Fibroblast of lung (primary cell): ENCODE results near the gene AMOTL1. TPM values are rescaled to one million over a fixed set of nuclear protein-coding genes. Genes with fewer than 3 reads are reported as not detected.

Source experiments
- DNase-seq, 2 donors: peaks; one replicate each; pipeline versions ENCODE4 v3.0.0 to v3.0.0-alpha.2; 2010; ENCODE audit warnings: low read depth in 2 of 2
- H2AFZ ChIP-seq: 2 replicates; pipeline ENCODE4 v1.5.1; 2012; ENCODE audit warnings: low read length, control low read depth, inconsistent platforms
- H3K27ac ChIP-seq: 2 replicates; pipeline ENCODE4 v1.5.1; 2011; ENCODE audit warnings: low read length, control low read depth; ENCODE audit not compliant: insufficient read depth
- H3K27me3 ChIP-seq: 2 replicates; pipeline ENCODE4 v1.5.1; 2011; ENCODE audit warnings: mild to moderate bottlenecking, low read length; ENCODE audit not compliant: control insufficient read depth, insufficient read depth
- H3K36me3 ChIP-seq: 2 replicates; pipeline ENCODE4 v1.5.1; 2011; ENCODE audit warnings: low read length; ENCODE audit not compliant: control insufficient read depth, insufficient read depth
- H3K4me1 ChIP-seq: 2 replicates; pipeline ENCODE4 v1.5.1; 2011; ENCODE audit warnings: low read length; ENCODE audit not compliant: control insufficient read depth, insufficient read depth; ENCODE audit errors: extremely low read depth
- H3K4me2 ChIP-seq: 2 replicates; pipeline ENCODE4 v1.5.1; 2011; ENCODE audit warnings: low read length, control low read depth; ENCODE audit not compliant: insufficient read depth; ENCODE audit errors: extremely low read depth
- H3K4me3 ChIP-seq, 4 experiments: fragments of 200-600 bp in 1 of 4; sonication (generic) in 1 of 4; replicated peaks in 1 of 4; 2 replicates each; pipeline ENCODE4 v1.5.1; 2011 to 2016; ENCODE audit warnings: low read length in 4 of 4, low read depth in 3 of 4, mild to moderate bottlenecking in 3 of 4, control low read depth in 2 of 4, inconsistent platforms in 1 of 4, mixed read lengths in 1 of 4; ENCODE audit not compliant: insufficient read depth in 1 of 4; ENCODE audit errors: control extremely low read depth in 1 of 4
- H3K79me2 ChIP-seq: 2 replicates; pipeline ENCODE4 v1.5.1; 2012; ENCODE audit warnings: mild to moderate bottlenecking, low read length, inconsistent platforms; ENCODE audit not compliant: control insufficient read depth, insufficient read depth
- H3K9ac ChIP-seq: 2 replicates; pipeline ENCODE4 v1.5.1; 2011; ENCODE audit warnings: mild to moderate bottlenecking, low read length, control low read depth; ENCODE audit not compliant: insufficient read depth
- H3K9me3 ChIP-seq: 2 replicates; pipeline ENCODE4 v1.5.1; 2012; ENCODE audit warnings: low read depth, low read length; ENCODE audit not compliant: control insufficient read depth, insufficient read depth
- H4K20me1 ChIP-seq: 2 replicates; pipeline ENCODE4 v1.5.1; 2011; ENCODE audit warnings: low read length; ENCODE audit not compliant: control insufficient read depth, insufficient read depth; ENCODE audit errors: extremely low read depth
- EZH2 ChIP-seq: IDR thresholded peaks from 2 replicates; pipeline ENCODE4 v1.5.1; 2012; ENCODE audit warnings: low read length, control low read depth, mild to moderate bottlenecking; ENCODE audit errors: missing control alignments
- polyA plus RNA-seq, 2 donors: library from polyadenylated mRNA; depleted of rRNA in 1 of 2; stranded (reverse) in 1 of 2; unstranded in 1 of 2; fragments of >200 nt; gene quantifications; 2 replicates each; pipeline ENCODE4 v1.2.1, GENCODE V29; 2011 to 2012; ENCODE audit warnings: missing spikeins in 1 of 2
- total RNA-seq: library from RNA; depleted of rRNA; stranded (reverse); fragments of >200 nt; gene quantifications from 2 replicates; pipeline ENCODE4 v1.2.1, GENCODE V29; 2014
- TF ChIP-seq, protein P1 (sequence below), 2 donors: IDR thresholded peaks in 1 of 2; conservative IDR thresholded peaks in 1 of 2; 1 replicate in 1 of 2; 2 replicates in 1 of 2; pipeline ENCODE4 v1.5.1; 2011 to 2012; ENCODE audit warnings: low read length in 2 of 2, control low read depth in 1 of 2, inconsistent platforms in 1 of 2, low read depth in 1 of 2, mild to moderate bottlenecking in 1 of 2

Gene AMOTL1
- total and polyA plus RNA-seq, 2 donors (not counting 1 experiment from before 2014, with no cell fraction given), result 38.0 to 63.7 TPM

DNA sequence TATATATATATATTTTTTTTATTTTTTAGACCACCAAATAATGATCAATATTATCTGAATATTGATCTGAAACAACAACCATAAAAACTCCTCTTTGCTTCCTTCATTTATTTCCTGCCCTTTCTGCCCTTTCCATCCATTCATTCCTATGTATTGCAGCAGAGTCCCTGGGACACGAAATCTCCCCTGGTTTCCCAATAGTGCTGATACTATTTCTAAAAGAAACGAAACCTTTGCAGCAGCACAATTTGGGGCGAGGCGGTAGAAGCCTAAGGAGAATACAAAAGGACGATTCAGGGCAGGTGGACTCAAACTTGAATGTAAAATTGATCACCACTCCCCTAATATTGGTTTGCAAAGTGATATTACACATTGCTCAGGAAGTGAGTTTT, 16.9 kb upstream of the AMOTL1 start:
- Histone ChIP-seq H3K4me2 (no peak overlapping the region), H3K36me3 (no peaks in the 10 kb centered on the region), H3K79me2 (no peaks in the 10 kb centered on the region), H2AFZ (no peak overlapping the region), H3K9ac (no peak overlapping the region), H3K9me3 (no peaks in the 10 kb centered on the region), H3K27me3 (no peaks in the 10 kb centered on the region), H3K27ac (no peak overlapping the region), H3K4me1 (peaks cover 2% of the 10 kb centered on the region), H3K4me3 (no peak overlapping the region), H4K20me1 (no peaks in the 10 kb centered on the region)
- TF ChIP-seq, protein P1, sequence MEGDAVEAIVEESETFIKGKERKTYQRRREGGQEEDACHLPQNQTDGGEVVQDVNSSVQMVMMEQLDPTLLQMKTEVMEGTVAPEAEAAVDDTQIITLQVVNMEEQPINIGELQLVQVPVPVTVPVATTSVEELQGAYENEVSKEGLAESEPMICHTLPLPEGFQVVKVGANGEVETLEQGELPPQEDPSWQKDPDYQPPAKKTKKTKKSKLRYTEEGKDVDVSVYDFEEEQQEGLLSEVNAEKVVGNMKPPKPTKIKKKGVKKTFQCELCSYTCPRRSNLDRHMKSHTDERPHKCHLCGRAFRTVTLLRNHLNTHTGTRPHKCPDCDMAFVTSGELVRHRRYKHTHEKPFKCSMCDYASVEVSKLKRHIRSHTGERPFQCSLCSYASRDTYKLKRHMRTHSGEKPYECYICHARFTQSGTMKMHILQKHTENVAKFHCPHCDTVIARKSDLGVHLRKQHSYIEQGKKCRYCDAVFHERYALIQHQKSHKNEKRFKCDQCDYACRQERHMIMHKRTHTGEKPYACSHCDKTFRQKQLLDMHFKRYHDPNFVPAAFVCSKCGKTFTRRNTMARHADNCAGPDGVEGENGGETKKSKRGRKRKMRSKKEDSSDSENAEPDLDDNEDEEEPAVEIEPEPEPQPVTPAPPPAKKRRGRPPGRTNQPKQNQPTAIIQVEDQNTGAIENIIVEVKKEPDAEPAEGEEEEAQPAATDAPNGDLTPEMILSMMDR (conservative IDR thresholded peaks at IDR 0.05 in 1 of 2, IDR thresholded peaks at IDR 0.05 in 1 of 2; ENCODE audit: low read depth in 1 of 2, low read length in 2 of 2), result no peak
- no peak for TF ChIP-seq EZH2
- no peak for DNase-seq

DNA sequence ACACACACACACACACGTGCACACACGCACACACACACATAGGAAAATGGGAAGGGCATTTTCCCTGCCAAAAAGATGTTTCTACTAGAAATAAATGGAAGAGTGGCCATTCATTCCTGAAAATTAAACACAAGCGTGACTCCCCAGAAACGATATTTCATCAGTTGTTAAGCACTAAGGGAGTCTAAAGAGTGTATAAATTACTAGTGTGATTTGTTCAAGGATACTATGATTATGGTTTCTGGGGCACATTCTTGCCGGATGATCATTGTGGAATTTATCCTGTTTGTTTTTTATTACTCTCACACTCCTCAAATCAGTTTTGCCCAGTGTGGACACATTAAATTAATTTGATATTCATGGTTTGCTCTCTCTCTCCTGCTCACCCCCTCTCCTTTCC, 16.4 kb upstream of the AMOTL1 start:
- H3K36me3 ChIP-seq, result no peaks in the 10 kb centered on the region
- H3K79me2 ChIP-seq, result no peaks in the 10 kb centered on the region
- H3K4me2 ChIP-seq, result no peak overlapping the region
- H3K27me3 ChIP-seq, result no peaks in the 10 kb centered on the region
- peaks cover 2% of the 10 kb centered on the region for H3K4me1 ChIP-seq
- DNase-seq, result peak in 1 of 2 donors; percentile 24
- H3K4me3 ChIP-seq, result no peak overlapping the region
- H3K9me3 ChIP-seq, result no peaks in the 10 kb centered on the region
- no peaks in the 10 kb centered on the region for H4K20me1 ChIP-seq
- H3K9ac ChIP-seq, result no peak overlapping the region
- H3K27ac ChIP-seq, result no peak overlapping the region
- no peak for TF ChIP-seq EZH2
- TF ChIP-seq, protein P1 (conservative IDR thresholded peaks at IDR 0.05 in 1 of 2, IDR thresholded peaks at IDR 0.05 in 1 of 2; ENCODE audit: low read depth in 1 of 2, low read length in 2 of 2), result no peak
- H2AFZ ChIP-seq, result no peak overlapping the region

DNA sequence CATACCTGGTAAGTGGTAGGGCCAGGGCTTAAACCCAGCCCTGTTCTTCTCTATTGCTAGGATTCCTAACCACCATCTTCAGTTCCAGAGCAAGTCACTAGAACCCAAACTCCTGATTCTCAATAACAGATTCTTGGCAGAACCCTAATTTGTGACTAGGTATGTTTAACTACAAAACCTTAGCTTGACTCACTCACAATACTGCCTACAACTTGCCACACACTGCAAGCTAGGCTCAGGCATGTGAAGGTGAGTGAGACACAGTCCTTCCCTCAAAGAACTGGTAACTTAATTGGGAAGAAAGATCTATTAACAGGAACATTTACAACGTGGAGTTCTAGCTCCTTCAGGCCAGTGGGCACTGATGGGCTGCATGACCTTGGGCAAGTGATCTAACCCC, 14.5 kb upstream of the AMOTL1 start:
- Histone ChIP-seq H3K36me3 (no peaks in the 10 kb centered on the region), H3K4me2 (no peak overlapping the region), H4K20me1 (no peaks in the 10 kb centered on the region), H3K9me3 (no peaks in the 10 kb centered on the region), H3K4me3 (no peak overlapping the region), H3K4me1 (peaks cover 2% of the 10 kb centered on the region), H3K27ac (no peak overlapping the region), H3K27me3 (no peaks in the 10 kb centered on the region), H3K79me2 (no peaks in the 10 kb centered on the region), H2AFZ (no peak overlapping the region), H3K9ac (no peak overlapping the region)
- DNase-seq, result no peak
- TF ChIP-seq, protein P1 (conservative IDR thresholded peaks at IDR 0.05 in 1 of 2, IDR thresholded peaks at IDR 0.05 in 1 of 2; ENCODE audit: low read depth in 1 of 2, low read length in 2 of 2), result no peak
- no peak for TF ChIP-seq EZH2
